ENCODE data around the gene FOXO1. TPM values are rescaled to one million over a fixed set of nuclear protein-coding genes. Genes with fewer than 3 reads are reported as not detected.

FOXO1 gene
- total and polyA plus RNA-seq, 2 of the 13 experiments (the other 11 are each of a cell fraction or from before 2014, with no cell fraction given), result 8.1 to 13.1 TPM

- WGBS (ENCODE audit: low lambda C conversion rate), result 96% methylated on average over 3 of the region's 3 CpGs
- no peak for FAIRE-seq
- TF ChIP-seq ZNF407 (CRISPR knock-in tag; IDR thresholded peaks at IDR 0.05; ENCODE audit: not compliant biosample characterization), result no peak
- TF ChIP-seq SMC3 (IDR thresholded peaks at IDR 0.05; ENCODE audit: low read length), result no peak
Measured at GRCh38 chr13:40520916-40521315, 145.5 kb downstream of the FOXO1 start.

More at GRCh38 chr13:40520916-40521315, 145.5 kb downstream of the FOXO1 start:
- ChIA-PET POLR2A (no interaction called here), CTCF (ENCODE audit: low intra/inter-chr PET ratio, low total read pairs) (no interaction called here)
- Histone ChIP-seq H2AFZ (ENCODE audit: low read length) (no peak overlapping the region), H3K36me3 (replicated peaks in 1 of 2; ENCODE audit: control insufficient read depth in 1 of 2, insufficient read depth in 2 of 2, low read length in 2 of 2) (no peaks in the 10 kb centered on the region), H4K20me1 (ENCODE audit: insufficient read depth, low read length) (no peaks in the 10 kb centered on the region), H3K4me2 (ENCODE audit: low read depth, low read length) (no peak overlapping the region), H3K4me1 (ENCODE audit: insufficient read depth, low read length) (peaks cover 41% of the 10 kb centered on the region), H3K9me3 (ENCODE audit: low read length) (no peaks in the 10 kb centered on the region), H3K9ac (ENCODE audit: insufficient read depth, low read depth, low read length) (no peak overlapping the region), H3K4me3 (replicated peaks in 1 of 3; ENCODE audit: insufficient read depth in 1 of 3, low read depth in 2 of 3, low read length in 3 of 3) (no peak overlapping the region), H3K27ac (ENCODE audit: extremely low read length, insufficient read depth, low read length) (no peak overlapping the region), H3K27me3 (ENCODE audit: control insufficient read depth in 1 of 2, insufficient read depth in 2 of 2, low read length in 2 of 2) (no peaks in the 10 kb centered on the region), H3K79me2 (ENCODE audit: insufficient read depth, low read length) (no peaks in the 10 kb centered on the region)
- DNase-seq (ENCODE audit: low spot score), result no peak
- intact Hi-C loops (cut with micrococcal nuclease; ENCODE audit: unreplicated experiment) (no loop called here), in situ Hi-C loops (cut with HindIII; ENCODE audit: extremely low pct_ligation_motif_present, low pct_unique_long_range_greater_than_20kb) (no loop called here)
- no TSS peak for BruUV-seq (replicated peaks)
- ATAC-seq, result no peak
